GM19328 (cell line): ENCODE measurements around the gene TNIK.
"Not testable (repeated sequence)": the region's sequence is repeated elsewhere in the genome, so short reads cannot be mapped to it uniquely, and the experiment has no call there.

Source experiments
- ATAC-seq: cut with Tn5 transposase; IDR thresholded peaks from one replicate; pipeline ENCODE4 v1.9.1; 2021; ENCODE audit warnings: mild to moderate bottlenecking, moderate library complexity; ENCODE audit not compliant: unreplicated experiment

TNIK gene

DNA sequence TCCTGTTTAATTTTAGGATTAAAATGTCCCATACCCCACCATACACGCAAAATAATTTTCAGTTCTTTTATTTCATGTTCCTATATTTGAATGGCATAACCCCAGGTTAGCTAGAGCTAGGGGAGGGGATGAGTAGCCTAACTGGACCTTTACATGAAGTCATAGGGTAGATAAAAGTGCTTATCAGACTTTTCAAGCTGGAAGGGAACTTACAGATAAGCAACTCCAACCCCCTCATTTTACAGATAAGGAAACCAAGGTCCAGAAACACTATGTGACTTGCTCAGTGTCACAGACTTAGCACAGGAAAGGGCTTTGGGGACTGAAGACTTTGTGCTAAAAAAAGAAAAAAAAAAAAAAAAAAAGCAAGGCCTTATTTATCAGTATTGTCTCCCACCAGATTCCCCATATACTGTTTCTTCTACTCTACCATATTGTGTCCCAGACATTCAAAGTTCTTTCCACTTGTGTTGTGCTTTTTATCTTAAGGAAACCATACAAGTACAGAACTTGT is 10.6 kb upstream of the TNIK start:
- no peak for ATAC-seq

DNA sequence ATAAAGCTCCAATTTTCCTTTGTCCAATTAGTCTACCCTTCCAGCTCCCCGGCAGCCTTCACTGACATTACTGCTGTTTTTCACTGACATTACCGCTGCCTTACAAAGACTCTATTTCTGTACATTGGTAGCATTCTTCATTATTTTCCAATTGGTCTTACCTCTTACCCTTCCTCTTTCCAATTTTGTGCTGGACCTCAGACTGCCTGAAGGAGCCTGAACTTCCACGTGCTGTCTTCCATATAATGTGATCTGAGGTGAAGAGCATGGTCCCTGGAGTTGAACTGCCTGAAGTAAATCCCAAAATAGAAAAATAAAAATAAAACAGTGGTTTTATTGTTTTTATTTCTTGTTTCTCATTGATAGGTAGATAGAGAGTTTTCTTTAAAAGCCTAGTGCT is 9.2 kb upstream of the TNIK start:
- ATAC-seq: no peak

DNA sequence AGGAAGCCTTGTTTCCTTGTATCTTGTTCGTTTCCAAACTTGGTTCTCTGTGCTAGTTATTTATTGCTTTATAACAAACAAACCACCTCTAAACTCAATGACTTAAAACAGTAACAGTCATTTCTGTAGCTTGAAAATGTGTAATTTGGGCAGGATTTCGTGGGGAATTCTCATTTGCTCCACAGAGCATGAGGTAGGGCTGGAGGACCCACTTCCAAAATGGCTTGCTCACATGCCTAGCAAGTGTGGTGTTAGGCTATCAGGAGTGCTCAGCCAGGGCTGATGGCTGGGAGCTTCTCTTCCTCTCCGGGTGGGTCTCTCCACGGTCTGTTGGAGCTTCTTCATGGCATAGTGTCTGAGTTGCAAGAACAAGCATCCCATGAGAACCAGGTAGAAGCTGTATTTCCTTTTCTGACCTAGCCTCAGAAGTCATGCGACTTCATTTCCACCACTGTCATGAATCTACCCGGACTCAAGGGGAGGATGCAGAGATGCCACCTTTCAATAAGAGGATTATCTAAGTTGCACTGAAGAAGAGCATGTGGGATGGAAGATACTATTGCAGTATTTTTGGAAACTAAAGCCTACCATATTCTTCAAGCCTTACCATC is 8.2 kb upstream of the TNIK start:
- ATAC-seq: no peak

DNA sequence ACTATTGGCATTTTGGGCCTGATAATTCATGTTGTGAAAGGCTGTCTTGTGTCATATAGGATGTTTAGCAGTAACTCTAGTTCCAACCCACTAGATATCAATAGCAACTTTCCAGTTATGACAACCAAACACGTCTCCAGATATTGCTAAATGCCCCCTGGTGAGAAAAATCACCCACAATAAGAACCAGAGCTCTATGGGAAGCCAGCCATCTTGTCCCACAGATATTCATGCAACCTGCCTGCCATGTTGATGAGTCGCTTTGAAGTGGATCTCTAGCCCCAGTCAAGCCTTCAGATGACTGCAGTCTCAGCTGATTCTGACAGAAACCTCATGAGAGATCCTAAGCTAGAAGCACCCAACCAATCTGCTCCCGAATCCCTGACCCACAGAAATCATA is 5.6 kb upstream of the TNIK start:
- ATAC-seq: no peak

DNA sequence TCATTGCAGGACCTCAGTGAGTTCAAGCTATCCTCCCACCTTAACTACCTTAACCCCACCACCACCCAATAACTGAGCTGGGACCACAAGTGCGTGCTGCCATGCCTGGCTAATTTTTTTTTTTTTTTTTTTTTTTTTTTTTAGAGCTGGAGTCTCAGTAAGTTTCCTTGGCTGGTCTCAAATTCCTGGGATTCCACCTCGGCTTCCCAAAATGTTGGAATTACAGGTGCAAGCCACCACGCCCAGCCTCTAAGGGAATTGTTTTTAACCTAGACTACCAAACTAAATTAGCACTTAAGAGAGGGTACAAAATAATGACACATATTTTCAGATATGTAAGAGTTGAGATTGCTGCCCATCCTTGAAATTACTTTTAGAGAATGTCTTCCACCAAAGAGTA is 4.3 kb upstream of the TNIK start:
- no peak for ATAC-seq

DNA sequence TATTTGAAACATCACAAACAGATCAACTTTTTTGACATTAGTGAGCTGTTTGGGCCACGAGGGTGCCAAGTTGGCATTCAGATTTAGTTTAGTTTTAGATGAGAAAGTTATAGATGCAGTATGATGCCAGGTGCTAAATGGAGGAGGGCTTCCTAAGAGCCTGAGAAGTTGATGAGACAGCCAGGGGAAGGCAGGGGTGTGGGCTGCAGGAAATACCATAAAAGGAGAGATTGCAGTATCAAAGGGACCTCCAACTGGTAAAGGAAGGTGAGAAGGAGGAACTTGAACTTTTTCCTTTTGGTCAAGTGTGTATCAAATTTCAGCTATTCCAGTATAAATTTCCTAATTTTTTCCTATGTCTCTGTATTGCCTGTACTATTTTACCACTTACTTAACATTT is 2.0 kb upstream of the TNIK start:
- ATAC-seq: no peak

DNA sequence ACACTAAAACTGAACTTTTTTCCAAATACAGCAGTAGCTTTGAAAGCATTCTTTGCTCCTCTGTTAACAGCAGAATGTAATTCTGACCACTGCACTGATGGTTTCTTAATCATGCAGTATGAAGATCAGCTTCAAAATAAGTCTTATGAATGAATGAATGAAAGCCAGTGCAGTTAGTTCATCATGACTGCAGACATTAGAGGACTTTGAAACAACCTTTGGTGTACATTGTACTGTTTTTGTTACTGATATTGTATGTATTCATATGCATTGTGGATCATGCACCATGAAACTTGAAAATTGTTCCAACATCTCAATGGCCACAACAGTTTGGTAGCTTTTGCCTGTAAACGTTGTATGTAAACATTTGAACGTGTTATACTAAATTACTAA is 1.3 kb upstream of the TNIK start:
- no peak for ATAC-seq

DNA sequence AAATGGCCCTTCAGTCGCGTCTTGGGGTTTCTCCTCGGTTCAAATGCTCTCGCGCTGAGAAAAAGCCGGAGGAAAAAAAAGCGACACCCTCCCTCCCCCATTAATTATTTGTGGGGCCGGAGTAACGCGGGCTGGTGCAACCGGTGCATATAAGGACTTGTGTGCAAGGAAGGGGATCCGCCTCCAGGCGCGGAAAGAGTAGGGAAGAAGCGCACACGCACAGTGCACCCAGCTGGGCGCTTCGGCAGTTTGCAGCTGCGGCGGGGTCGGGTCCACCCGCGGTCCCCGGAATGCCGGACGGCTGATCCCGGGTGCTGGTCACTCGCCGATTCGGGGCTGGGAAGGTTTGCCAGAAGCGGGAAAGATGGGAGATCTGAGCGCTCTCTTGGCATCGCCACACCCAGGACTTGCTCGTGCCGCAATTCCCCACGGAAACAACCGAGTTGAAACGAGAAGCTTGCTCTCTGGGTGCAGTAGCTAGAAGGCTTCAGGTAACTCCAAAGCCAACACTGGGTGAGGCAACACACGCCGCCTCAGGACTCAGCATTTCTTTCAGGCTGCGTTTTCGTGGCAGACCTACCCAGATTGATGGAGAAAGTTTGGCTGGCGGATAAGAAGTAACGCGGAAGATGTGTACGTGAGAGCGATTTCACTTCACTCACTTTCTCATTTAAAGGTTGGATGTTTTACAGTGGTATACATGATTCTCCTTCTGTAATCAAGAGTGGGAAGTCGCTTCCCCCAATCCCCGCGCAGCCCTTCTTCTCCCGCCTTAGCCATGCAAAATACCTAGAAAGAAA is 720 bp upstream of the TNIK start:
- ATAC-seq: peak; percentile 26

DNA sequence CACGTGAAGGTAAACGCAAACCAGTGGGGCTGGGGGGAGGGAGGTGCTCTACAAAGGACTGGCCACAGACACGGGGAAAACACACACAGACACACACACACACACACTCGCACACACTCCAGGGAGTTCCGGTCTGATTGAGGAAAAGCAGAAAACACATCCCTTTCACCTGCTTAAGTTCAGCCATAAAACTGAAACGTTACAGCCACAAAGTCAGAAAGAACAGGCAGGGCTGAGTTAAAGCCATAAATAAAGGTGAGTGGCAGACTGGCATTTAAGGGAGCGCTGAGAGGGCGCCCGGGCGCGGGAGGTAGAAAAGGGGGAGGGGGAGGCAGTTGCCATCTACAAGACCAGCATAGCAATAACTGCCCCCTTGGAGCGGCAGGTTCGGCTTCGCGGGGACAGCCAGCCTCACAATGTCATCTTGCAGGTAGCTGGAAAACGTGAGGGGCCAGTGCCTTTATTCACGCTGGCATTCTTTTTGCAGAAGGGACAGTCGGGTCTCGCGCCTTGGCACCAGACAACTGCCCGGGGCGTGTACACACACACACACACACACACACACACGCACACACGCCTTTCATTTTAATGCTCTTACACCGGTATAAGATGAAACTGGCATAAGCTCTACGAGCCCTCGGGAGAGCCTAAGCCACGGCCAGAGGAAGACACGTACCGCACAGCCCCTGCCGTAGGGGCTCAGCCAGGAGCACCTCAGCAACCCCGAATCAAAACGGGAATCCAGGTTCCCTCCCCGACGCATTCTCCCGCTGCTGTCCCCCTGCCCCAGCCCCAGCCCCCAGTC is 866 bp downstream of the TNIK start:
- ATAC-seq: no peak

DNA sequence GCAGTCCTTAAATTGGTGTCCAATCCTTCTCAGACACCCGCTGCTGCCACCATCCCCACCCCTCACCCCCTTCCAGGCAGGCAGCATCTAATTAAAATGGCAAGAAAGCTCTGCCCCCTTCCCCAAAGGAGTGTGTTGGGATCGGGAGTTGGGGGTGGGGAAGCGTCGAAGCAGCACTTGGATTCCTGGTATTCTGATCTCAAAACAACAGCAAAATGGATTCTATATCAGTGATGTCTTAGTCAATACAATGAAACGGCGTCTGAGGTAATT is 1.4 kb downstream of the TNIK start:
- no peak for ATAC-seq

DNA sequence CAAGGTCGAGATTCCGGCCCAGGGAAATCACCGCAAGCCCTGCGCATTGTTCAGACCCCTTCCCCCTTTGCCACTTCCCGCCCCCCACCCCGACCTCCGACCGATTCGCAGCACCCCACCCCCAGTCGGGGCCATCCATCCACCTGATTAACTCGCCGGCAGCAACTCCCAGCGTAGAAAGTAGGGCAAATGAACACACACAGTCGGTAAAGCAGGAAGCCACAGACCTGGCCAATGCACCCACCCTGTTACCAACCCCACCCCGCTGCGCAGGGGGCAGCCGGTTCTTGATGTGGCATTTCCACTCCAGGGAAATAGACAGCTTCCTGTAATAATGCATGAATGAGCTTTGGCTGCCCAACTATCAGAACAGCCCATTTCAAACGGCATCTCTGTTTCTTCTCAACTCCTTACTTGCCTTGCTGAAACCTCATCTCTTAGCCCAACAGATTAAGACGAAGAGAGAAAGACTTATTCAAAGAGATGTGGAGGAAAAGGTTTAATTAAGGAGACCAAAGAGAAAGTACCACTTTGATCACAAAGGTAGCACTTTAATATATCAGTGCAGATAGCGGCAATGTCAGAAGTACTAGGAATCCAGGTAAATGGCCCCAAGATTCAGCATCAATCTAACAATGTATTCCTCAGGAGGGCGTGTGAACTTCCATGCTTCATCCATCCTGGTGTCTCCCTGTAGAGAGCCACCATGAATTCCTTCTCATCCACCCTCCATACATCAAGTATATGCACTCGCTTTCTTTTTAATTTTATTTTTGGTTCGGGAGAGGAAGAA is 1.9 kb downstream of the TNIK start:
- ATAC-seq: no peak

DNA sequence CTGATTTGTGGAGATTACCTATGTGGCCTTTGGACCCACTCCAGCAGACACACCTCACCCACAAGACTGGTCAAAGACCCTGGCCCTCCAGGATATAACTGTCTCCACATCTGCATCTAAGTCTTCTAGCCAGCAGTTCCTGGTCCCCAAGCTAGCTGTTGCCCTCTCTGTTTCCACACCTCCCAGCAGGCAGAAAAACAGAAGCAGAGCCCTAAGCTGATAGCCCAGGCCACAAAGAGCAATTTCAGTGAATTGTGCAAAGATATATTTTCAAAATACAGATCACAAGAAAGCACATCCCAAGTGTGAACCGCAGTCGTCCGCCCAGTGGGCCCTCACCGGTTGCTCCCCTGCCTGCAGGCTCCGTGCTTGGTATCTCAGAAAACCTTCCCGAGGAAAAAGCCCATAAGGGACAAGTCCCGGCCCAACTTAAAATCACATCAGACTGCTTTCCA is 2.6 kb downstream of the TNIK start:
- ATAC-seq: no peak

DNA sequence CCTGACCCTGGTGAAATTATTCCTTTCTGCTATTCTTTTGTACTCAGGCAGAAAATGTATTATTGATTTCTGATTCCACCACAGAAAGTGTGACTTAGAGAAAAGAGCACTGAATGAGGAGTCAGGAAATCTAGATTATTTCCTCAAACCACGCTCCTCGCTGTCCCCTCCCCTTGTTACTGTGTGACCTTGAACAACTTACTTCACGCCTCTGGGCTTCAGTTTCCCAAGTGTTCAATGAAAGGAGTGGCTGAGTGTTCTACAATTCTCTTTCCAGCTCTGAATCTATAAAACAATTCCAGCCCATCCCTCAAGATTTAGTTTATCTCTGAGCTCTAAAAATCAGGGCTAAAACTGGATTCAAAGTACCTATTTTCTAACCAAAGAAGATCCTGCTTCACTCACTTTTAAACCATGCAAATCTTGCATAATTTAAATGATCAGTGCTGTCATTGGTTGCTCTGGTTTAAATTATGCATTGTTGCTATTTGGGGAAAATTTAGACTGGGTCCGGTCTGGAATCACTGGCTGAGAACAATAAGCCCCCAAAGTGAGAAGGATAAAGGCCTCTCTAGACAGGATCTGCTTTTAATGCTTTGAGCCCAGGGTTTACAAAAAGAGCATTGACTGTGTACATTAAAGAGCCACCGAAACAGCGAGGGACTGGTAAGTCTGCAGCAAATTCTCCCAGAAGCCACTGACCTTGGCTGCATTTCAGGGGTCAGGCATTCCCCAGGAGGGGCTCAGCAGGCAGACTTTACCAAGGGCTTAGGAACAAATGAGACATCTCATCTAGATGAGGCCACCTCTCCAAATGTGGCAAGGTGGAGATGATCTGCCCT is 3.2 kb downstream of the TNIK start:
- no peak for ATAC-seq

DNA sequence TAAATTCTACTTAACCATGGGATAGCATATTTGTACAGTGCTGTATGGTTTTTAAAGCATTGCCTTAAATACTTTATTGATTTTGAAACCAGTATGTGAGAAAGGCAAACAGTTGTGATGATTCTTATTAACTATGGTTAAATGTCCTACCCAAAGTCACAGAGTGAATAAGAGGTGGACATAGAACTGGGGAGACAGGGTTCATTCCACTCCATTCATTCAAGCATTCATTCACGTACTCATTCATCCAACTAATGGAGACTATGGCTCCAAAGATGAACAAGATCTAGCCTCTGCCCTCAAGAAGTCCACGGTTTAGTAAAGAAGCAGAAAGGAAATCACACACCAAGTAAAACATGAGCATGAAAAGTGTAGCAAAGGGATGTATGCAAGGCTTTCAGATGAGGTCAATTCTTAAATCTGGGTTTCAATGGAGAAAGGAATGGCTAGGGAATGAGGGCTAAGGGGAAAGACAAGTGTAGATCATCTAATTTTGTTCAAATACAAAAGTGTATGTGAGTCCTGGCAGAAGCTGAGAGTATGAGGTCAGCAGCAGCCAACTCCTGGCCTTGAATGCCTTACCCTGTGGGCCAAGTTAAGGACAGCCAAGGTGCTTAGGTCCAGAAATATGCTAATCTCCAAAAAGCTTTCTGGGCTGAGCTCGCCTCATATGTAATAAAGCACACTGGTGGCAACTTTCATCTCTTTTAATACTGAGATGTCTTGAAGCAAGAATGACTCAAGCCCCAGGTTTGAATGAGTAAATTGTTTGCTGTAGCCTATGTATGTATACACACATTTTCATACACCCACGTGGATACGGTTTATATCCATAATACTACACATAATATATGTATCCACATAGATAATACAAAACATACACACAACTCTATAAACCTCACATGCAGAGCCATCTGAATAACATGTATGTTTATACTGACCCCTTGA is 4.3 kb downstream of the TNIK start:
- ATAC-seq: no peak

DNA sequence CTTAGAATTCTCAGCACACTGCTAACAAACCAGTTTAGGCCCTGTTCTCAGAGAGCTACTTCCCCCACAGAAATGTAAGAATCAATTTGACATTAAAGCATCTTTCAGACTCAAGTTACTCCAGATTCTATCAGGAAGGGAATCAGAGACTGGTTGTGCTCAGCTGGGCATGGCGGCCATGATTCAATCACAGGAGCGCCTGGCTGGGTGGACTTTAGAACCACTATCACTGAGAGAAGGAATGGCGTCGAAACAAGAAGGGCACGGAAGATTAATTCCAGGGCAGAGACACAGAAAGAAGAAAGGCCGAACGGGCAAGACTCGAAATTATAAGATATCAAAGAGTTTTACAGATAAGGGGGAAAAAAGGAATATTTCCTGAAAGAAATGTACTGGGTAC is 6.2 kb downstream of the TNIK start:
- ATAC-seq: no peak

DNA sequence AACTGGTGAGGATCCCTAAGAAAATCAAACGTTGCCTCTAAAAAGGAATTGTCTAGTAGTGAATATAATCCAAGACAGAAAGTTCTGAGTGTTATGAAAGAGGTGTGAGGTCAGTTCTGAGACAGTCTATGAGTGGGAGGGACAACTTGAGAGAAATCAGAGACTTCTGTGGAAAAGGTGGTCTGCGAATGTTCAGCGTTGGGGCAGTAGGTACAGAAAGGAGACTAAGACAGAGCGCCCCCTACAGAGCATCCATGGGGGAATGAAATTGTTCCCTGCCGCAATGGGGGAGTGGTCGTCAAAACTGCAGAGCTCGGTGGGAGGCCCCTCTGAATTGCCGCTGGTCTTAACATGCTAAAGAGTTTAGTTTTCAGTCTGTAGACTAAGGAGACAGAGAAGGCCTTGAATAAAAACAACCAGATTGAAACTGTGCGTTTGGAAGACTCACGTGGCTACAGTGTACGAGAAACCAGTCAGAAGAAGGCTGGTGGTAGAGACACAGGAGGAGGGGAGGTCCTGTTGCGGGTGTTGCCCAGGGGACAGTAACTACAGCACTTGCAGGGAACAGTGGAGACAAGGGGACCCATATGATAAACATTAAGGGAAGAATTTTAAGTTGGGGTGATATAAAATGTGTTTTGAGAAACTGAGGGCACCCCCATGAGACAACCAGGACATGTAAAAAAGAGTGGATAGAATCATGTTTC is 6.9 kb downstream of the TNIK start:
- no peak for ATAC-seq

DNA sequence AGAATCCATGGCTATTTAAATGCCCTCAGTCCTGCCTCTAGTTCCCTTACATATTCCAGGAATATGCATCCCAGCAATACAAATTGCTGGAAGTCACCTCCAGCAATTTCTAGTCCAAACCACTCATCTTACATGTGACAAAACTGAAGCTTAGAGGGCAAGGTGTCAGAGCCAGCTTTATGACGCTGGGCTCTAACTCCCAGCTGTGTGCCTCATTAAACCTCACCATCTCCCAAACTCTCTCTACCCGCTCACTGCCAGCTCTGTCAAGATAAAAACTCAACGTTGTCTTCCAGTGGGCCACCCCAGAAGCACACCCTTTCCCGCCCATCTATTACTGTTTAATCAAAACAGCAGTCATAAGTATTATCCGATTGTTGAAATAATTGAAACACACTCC is 7.9 kb downstream of the TNIK start:
- no peak for ATAC-seq

DNA sequence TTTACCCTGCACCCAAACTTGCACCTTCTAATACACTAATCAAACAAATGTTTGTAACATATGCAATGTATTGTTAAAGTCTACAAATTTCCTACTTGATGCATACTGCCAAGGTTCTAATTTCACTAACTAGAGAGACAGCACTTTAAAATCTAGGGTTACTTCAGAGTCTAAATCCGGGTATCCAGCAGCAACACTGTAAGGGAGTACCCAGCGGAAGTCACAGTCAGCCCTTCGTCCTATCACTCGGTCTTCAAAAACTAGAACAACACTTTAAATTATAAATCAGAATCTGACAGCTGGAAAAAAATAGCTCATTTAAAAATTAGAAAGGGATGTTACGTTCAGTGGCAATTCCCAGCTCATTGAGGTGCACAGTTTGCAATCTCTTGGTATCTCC is 8.3 kb downstream of the TNIK start:
- no peak for ATAC-seq

DNA sequence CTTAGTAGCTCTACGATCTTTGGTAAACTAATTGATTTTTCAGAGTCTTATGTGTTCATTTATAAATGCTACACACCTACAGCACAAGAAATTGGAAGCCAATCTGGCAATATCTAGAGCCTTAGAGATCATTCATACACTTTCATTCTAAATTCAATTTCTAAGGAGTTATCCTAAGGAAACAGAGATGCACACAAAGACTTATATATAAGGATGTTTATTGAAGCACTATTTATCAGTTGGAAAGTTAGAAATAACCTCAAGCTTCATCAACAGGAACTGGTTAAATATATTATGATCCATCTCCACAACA is 12.7 kb downstream of the TNIK start:
- ATAC-seq: not testable (repeated sequence)
